Omental fat pad (tissue), 4 donors: ENCODE measurements around the gene ERICH3. TPM values are rescaled to one million over a fixed set of nuclear protein-coding genes. Genes with fewer than 3 reads are reported as not detected.
A peak's percentile ranks its signal among the peaks of the same experiment; 100 is the strongest.

Experiments
- ATAC-seq: fragments of 150-250 bp; one replicate; pipeline ENCODE4 v1.9.1; 2016; ENCODE audit warnings: mild to moderate bottlenecking, moderate library complexity; ENCODE audit not compliant: low FRiP score
- DNase-seq: peaks from one replicate; pipeline ENCODE4 v3.0.0-alpha.2; 2019; ENCODE audit warnings: low spot score
- total RNA-seq, 4 donors: library from RNA; depleted of rRNA; stranded (reverse); fragments of >200 nt; gene quantifications; one replicate each; pipeline ENCODE4 v1.1.0, GENCODE V29; 2016
- TF ChIP-seq, protein P1 (sequence below), 3 donors: fragments of 450-650 bp; IDR thresholded peaks; one replicate each; pipeline ENCODE4 v1.5.1; 2016 to 2017; ENCODE audit warnings: antibody characterized with exemption in 3 of 3, mild to moderate bottlenecking in 3 of 3, moderate library complexity in 2 of 3

ERICH3 gene
- total RNA-seq, 4 donors from 2014 or later = 0.09 to 0.24 TPM; not detected in 2

- DNase-seq (no peak), ATAC-seq (no peak)
- TF ChIP-seq, protein P1, sequence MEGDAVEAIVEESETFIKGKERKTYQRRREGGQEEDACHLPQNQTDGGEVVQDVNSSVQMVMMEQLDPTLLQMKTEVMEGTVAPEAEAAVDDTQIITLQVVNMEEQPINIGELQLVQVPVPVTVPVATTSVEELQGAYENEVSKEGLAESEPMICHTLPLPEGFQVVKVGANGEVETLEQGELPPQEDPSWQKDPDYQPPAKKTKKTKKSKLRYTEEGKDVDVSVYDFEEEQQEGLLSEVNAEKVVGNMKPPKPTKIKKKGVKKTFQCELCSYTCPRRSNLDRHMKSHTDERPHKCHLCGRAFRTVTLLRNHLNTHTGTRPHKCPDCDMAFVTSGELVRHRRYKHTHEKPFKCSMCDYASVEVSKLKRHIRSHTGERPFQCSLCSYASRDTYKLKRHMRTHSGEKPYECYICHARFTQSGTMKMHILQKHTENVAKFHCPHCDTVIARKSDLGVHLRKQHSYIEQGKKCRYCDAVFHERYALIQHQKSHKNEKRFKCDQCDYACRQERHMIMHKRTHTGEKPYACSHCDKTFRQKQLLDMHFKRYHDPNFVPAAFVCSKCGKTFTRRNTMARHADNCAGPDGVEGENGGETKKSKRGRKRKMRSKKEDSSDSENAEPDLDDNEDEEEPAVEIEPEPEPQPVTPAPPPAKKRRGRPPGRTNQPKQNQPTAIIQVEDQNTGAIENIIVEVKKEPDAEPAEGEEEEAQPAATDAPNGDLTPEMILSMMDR (IDR thresholded peaks at IDR 0.05) = no peak
Measured at GRCh38 chr1:74623716-74624115, 49.9 kb downstream of the ERICH3 start.

- TF ChIP-seq, protein P1 (IDR thresholded peaks at IDR 0.05) = no peak
- DNase-seq (no peak), ATAC-seq (no peak)
Measured at GRCh38 chr1:74620242-74620641, 53.4 kb downstream of the ERICH3 start.

DNA sequence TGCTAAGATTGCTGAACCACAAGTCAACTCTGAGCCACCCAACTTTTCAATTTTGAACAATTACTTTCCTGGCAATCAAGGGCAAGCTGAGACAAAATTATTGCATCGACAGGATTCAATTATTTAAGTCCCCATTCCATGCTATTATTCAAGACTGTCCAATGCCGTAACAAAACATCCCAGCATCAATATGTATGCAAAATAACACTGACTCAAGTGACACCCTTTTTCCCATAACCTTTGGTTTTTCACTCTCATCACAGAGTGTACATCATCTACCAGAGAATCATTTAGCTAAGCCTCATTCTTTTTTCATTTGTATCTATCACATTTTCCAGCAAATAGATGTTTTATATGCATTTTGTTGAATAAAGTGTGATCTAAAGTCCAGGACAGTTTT is 54.6 kb downstream of the ERICH3 start:
- TF ChIP-seq, protein P1 (IDR thresholded peaks at IDR 0.05) = no peak
- ATAC-seq (no peak), DNase-seq (no peak)

- DNase-seq = no peak
- no peak for ATAC-seq
- TF ChIP-seq, protein P1 (IDR thresholded peaks at IDR 0.05) = no peak
Measured at GRCh38 chr1:74613894-74614293, 59.7 kb downstream of the ERICH3 start.

GRCh38 chr1:74611887-74612286 is 61.7 kb downstream of the ERICH3 start:
- peak; percentile 32 for ATAC-seq
- TF ChIP-seq, protein P1 (IDR thresholded peaks at IDR 0.05) = no peak
- no peak for DNase-seq

DNA sequence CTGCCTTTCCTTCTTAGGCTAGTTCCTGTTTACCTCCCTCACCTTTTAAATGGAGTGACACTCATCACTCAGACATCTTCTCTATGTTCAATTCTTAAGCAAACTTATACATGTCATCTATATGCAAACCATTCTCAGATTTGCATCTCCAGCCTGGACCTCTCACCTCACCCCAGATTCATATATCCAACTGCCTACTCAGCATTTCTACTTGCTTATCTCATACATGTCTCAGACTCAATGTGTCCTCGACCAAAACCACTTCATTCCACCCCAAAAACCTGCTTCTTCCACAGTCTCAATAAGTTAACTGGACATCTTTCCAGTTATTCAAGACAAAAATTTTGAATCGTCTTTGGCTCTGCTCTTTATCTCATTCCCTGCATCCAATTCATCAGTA is 62.6 kb downstream of the ERICH3 start:
- TF ChIP-seq, protein P1 (IDR thresholded peaks at IDR 0.05) = no peak
- ATAC-seq (no peak), DNase-seq (no peak)

DNA sequence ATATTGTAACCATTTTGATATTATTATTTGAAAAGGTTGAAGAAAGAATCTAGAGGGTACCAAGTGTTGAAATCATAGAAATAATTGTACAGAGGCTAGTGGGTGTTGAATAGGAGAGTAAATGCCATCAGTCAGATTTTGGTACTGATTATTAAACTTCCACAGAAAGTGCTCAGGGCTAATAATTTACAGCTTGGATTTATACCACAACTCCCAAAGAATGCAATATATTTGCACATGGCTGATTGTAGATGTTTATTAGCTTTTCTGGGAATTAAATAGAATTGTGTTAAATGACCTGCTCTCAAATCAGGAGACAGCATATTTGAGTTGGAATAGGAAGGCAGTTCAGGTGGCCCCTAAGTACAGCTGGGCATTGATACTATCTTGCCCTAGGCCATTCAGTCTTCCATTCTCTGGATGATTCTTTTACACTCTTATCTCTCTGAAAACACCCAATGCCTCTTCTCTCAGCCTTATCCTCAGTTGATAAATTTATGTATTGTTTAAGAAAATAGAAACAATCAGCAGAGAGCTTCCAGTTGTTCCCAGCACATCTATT is 63.7 kb downstream of the ERICH3 start:
- DNase-seq = no peak
- TF ChIP-seq, protein P1 (IDR thresholded peaks at IDR 0.05) = no peak
- ATAC-seq = no peak
